ENCODE data around the gene POLR2J2.
"Not testable (repeated sequence)": the region's sequence is repeated elsewhere in the genome, so short reads cannot be mapped to it uniquely, and the experiment has no call there.

DNA sequence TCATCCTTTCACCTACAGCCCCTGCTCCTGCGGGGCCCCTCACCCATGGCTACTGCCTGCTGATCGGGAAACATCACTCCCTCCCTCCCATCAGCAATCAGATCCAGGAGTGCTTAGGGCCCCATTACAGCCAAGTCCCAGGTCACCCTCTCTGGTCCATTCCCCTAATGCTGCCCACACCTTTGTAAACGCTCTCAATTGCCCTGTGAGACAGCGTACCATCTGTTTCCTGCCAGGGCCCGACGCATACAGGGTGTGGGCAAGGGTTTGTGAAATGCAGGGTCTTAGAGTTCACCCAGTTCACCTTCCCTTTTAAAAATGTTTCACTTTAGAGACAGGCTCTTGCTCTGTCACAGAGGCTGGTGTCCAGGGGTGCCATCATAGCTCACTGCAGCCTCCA is 37.2 kb downstream of the POLR2J2 start:
- TF ChIP-seq POLR2A (IDR thresholded peaks at IDR 0.05; ENCODE audit: low read length); GATA1 (IDR thresholded peaks at IDR 0.05; ENCODE audit: low read depth, low read length): not testable (repeated sequence)
